ENCODE data around the gene CNTNAP2.

DNA sequence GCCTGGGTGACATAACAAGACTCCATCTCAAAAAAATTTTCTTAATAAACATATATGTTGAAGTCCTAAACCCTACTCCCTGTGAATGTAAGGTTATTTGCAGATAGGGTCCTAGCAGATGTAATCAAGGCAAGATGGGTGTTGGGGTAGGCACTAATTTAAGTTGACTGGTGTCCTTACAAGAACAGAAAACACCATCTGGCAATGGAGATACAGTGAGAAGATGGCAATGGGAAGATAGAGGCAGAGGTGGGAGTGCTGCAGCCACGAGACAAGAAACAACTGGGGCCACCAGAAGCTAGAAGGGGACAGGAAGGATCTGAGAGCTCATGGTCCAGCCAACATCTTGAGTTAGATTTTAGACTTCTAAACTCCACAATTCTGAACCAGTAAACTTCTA is 606.4 kb downstream of the CNTNAP2 start:
- TF ChIP-seq GATA3 (IDR thresholded peaks at IDR 0.05; ENCODE audit: low read depth, low read length) (no peak), GATA2 (IDR thresholded peaks at IDR 0.05; ENCODE audit: low read depth, low read length) (no peak)
